Lung (tissue), 12 donors: Measurements from ENCODE around the gene GABRG3. TPM values are rescaled to one million over a fixed set of nuclear protein-coding genes. Genes with fewer than 3 reads are reported as not detected.

ENCODE experiments used
- ATAC-seq: fragments of 200-7000 bp; cut with Tn5 transposase; one replicate; pipeline ENCODE4 v1.9.1; 2020; ENCODE audit warnings: moderate number of reproducible peaks; ENCODE audit not compliant: insufficient read depth, low FRiP score
- DNase-seq, 3 donors: peaks; one replicate each; pipeline ENCODE4 v3.0.0-alpha.2; 2013 to 2017
- H3K27ac ChIP-seq, 2 donors: one replicate each; pipeline ENCODE4 v1.5.1; 2013; ENCODE audit warnings: mild to moderate bottlenecking in 2 of 2, moderate library complexity in 2 of 2, control low read depth in 1 of 2, inconsistent platforms in 1 of 2, low read depth in 1 of 2, low read length in 1 of 2
- H3K27me3 ChIP-seq, 3 donors: one replicate each; pipeline ENCODE4 v1.5.1; 2013; ENCODE audit warnings: low read length in 2 of 3; ENCODE audit not compliant: control insufficient read depth in 3 of 3, insufficient read depth in 3 of 3
- H3K36me3 ChIP-seq, 4 donors: one replicate each; pipeline ENCODE4 v1.5.1; 2013; ENCODE audit warnings: low read length in 4 of 4, mild to moderate bottlenecking in 1 of 4, moderate library complexity in 1 of 4; ENCODE audit not compliant: control insufficient read depth in 4 of 4, insufficient read depth in 4 of 4
- H3K4me1 ChIP-seq, 5 donors: one replicate each; pipeline ENCODE4 v1.5.1; 2013; ENCODE audit warnings: low read length in 5 of 5, mild to moderate bottlenecking in 2 of 5, moderate library complexity in 1 of 5; ENCODE audit not compliant: control insufficient read depth in 5 of 5, insufficient read depth in 5 of 5
- H3K4me3 ChIP-seq: one replicate; pipeline ENCODE4 v1.5.1; 2013; ENCODE audit warnings: mild to moderate bottlenecking, control low read depth, moderate library complexity
- H3K9ac ChIP-seq, 2 donors: one replicate each; pipeline ENCODE4 v1.5.1; 2013; ENCODE audit warnings: low read length in 2 of 2, control low read depth in 1 of 2; ENCODE audit not compliant: insufficient read depth in 1 of 2
- H3K9me3 ChIP-seq, 4 donors: one replicate each; pipeline ENCODE4 v1.5.1; 2013; ENCODE audit warnings: low read length in 3 of 4, mild to moderate bottlenecking in 1 of 4, moderate library complexity in 1 of 4; ENCODE audit not compliant: control insufficient read depth in 4 of 4, insufficient read depth in 3 of 4
- WGBS, 2 donors: extraction: QIAGEN DNeasy Blood & Tissue Kit; methylation state at CpG; one replicate each; pipeline ENCODE4 v1.1.7; 2013; 5-methylcytosine and 5-hydroxymethylcytosine counted together
- polyA plus RNA-seq, 2 donors: library from polyadenylated mRNA; stranded (reverse); fragments of 200-250 nt; gene quantifications; one replicate each; pipeline ENCODE4 v1.2.1, GENCODE V29; 2013
- total RNA-seq, 2 donors: library from RNA; depleted of rRNA in 1 of 2; stranded (reverse); fragments of >200 nt in 1 of 2; gene quantifications; one replicate each; pipeline ENCODE4 v1.2.1, GENCODE V29; 2014 to 2021
- TF ChIP-seq, protein P1 (sequence below): IDR thresholded peaks from 2 replicates; pipeline ENCODE4 v1.5.1; 2012; ENCODE audit warnings: mild to moderate bottlenecking; ENCODE audit errors: control extremely low read depth, extremely low read depth
- donor health status: control.
- donor health status: control.
- donor health status: Bipolar disorder and iron deficiency.
- donor health status: healthy.
- donor health status: DM: yes; HTN: yes; CAD: no.

Gene GABRG3
- total and polyA plus RNA-seq, 4 donors, result 16.9 TPM; not detected in 3

DNA sequence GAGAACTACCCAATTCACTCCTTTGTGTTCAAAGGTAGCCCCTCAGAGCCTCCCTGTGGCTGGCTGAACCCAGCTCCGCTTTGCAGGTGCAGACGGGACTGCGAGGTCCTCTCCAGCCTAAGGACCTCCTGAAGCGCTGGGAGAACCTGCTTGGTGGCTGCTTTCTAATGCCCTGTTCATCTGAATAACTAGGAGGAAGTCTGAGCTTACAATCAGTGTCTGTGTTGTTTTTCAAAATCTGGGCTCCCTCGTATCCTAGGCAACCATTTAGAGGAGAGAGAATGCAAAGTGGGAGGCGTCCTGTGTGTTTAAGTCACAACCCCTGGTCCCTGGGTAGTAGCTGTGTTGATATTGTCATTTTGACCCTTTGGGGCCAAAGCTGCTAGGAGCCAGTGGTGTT lies 99.9 kb downstream of the GABRG3 start:
- H3K9ac ChIP-seq, result no peak overlapping the region
- DNase-seq (peak in 1 of 3 donors; percentile 20), ATAC-seq (no peak)
- no peak overlapping the region for H3K27ac ChIP-seq
- no peak overlapping the region for H3K4me3 ChIP-seq
- TF ChIP-seq, protein P1, sequence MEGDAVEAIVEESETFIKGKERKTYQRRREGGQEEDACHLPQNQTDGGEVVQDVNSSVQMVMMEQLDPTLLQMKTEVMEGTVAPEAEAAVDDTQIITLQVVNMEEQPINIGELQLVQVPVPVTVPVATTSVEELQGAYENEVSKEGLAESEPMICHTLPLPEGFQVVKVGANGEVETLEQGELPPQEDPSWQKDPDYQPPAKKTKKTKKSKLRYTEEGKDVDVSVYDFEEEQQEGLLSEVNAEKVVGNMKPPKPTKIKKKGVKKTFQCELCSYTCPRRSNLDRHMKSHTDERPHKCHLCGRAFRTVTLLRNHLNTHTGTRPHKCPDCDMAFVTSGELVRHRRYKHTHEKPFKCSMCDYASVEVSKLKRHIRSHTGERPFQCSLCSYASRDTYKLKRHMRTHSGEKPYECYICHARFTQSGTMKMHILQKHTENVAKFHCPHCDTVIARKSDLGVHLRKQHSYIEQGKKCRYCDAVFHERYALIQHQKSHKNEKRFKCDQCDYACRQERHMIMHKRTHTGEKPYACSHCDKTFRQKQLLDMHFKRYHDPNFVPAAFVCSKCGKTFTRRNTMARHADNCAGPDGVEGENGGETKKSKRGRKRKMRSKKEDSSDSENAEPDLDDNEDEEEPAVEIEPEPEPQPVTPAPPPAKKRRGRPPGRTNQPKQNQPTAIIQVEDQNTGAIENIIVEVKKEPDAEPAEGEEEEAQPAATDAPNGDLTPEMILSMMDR, result no peak
- no peaks in the 10 kb centered on the region for H3K36me3 ChIP-seq
- H3K4me1 ChIP-seq, result peaks cover 0 to 3% (median 0%) of the 10 kb centered on the region in 5 donors
- H3K9me3 ChIP-seq, result peaks cover 4 to 25% (median 7%) of the 10 kb centered on the region in 4 donors
- WGBS, 2 donors, result 69 to 75% methylated on average over 6 of the region's 6 CpGs
- H3K27me3 ChIP-seq, result no peaks in the 10 kb centered on the region

DNA sequence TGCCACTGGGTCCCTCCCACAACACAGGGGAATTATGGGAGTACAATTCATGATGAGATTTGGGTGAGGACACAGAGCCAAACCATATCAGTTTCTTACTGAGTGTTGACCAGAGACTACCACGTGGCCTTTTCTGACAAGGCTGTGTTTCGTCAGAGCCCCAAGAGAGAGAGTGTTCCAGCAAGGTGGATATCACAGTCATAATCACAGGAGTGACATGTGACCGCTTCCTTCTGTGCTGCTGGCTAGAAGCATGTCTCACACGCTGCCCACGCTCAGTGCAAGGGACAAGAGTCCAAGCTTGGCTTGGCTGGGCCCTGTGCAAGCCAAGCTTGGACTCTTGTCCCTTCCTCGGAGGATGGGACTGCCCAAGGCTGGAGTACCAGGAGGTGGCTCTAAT lies 103.2 kb downstream of the GABRG3 start:
- ATAC-seq (no peak), DNase-seq (no peak)
- H3K4me3 ChIP-seq, result no peak overlapping the region
- H3K9me3 ChIP-seq, result peaks cover 0 to 14% (median 0%) of the 10 kb centered on the region in 4 donors
- no peaks in the 10 kb centered on the region for H3K27me3 ChIP-seq
- no peaks in the 10 kb centered on the region for H3K36me3 ChIP-seq
- H3K9ac ChIP-seq, result no peak overlapping the region
- WGBS, 2 donors, result 90 to 91% methylated on average over 6 of the region's 6 CpGs
- H3K27ac ChIP-seq, result no peak overlapping the region
- TF ChIP-seq, protein P1, result no peak
- peaks cover 0 to 3% (median 0%) of the 10 kb centered on the region in 5 donors for H3K4me1 ChIP-seq

DNA sequence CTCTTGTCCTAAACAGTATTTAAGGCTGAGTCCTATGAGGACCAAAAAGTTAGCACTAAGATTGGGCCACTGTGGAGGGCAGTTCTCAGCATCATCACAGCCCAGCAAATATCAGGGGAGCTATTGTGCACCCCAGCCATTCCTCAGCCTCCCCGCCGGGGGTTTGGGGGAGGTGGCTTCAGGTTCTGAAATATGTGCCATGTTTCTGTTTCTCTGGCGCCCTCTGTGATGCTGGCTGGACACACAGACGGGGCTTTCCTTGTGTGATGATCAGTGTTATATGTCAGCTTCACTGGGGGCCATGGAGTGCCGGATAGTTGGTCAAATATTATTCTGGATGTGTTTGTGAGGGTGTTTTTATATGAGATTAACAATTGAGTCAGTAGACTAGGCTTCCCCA lies 106.8 kb downstream of the GABRG3 start:
- Histone ChIP-seq H3K4me1 (peaks cover 0 to 8% (median 0%) of the 10 kb centered on the region in 5 donors), H3K27ac (no peak overlapping the region), H3K9ac (no peak overlapping the region), H3K36me3 (no peaks in the 10 kb centered on the region), H3K27me3 (no peaks in the 10 kb centered on the region), H3K4me3 (no peak overlapping the region), H3K9me3 (peaks cover 0 to 9% (median 0%) of the 10 kb centered on the region in 4 donors)
- DNase-seq (no peak), ATAC-seq (no peak)
- TF ChIP-seq, protein P1, result no peak
- WGBS, 2 donors, result 71 to 80% methylated on average over 5 of the region's 5 CpGs
